Stimulated activated CD4-positive, alpha-beta T cell treated with anti-CD3 and anti-CD28 coated beads, Interleukin-4, amount 100 ng/mL, for 48 hours (primary cell): ENCODE measurements around the gene FILIP1L.

ENCODE experiments used
- DNase-seq, 2 donors: peaks; one replicate each; pipeline ENCODE4 v3.0.0-alpha.2; 2020; ENCODE audit warnings: low read depth in 2 of 2

Gene FILIP1L

GRCh38 chr3:99803297-99803696 lies 311.0 kb downstream of the FILIP1L start:
- DNase-seq: no peak

GRCh38 chr3:99799422-99799821 lies 314.9 kb downstream of the FILIP1L start:
- no peak for DNase-seq

- DNase-seq: no peak
Measured at GRCh38 chr3:99795573-99795972, 318.7 kb downstream of the FILIP1L start.

- no peak for DNase-seq
Measured at GRCh38 chr3:99794485-99794884, 319.8 kb downstream of the FILIP1L start.

- DNase-seq: no peak
Measured at GRCh38 chr3:99789011-99789721, 325.1 kb downstream of the FILIP1L start.
